Amygdala (tissue), 56 donors: ENCODE results near the gene HLF.
A peak's percentile ranks its signal among the peaks of the same experiment; 100 is the strongest.

ENCODE experiments used
- DNase-seq, 56 donors: peaks; one replicate each; lab custom pipeline; 2025; lab: John Stamatoyannopoulos, UW

HLF gene, protein sequence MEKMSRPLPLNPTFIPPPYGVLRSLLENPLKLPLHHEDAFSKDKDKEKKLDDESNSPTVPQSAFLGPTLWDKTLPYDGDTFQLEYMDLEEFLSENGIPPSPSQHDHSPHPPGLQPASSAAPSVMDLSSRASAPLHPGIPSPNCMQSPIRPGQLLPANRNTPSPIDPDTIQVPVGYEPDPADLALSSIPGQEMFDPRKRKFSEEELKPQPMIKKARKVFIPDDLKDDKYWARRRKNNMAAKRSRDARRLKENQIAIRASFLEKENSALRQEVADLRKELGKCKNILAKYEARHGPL

DNA sequence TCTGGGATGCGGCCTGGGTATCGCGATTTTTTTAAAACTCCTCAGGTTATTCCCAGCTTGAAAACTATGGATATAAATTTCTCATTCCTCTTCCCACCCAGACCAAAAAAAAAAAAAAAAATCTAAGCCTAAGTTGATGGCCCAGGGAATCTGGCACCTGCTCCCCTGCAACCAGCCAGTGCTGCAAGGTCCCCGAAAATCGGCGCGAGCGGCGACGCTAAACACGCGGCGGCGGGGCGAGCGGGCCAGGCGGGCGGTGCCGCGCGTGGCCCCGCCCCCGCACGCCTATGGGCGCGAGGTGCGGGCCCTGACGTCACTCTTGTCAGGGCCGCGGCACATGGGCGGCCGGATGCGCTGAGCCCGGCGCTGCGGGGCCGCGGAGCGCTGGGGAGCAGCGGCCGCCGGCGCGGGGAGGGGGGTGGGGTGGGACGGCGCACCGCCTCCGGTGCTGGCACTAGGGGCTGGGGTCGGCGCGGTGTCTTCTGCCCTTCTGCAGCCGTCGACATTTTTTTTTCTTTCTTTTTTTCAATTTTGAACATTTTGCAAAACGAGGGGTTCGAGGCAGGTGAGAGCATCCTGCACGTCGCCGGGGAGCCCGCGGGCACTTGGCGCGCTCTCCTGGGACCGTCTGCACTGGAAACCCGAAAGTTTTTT lies at the start of gene HLF:
Gene HLF, plus strand, starts transcription at position 316 of the 654 bp plus-strand sequence. CDS start 525 bp downstream, outside the sequence.
- peak in 50 of 56 donors; percentile 13 to 90 (median 65) for DNase-seq

DNA sequence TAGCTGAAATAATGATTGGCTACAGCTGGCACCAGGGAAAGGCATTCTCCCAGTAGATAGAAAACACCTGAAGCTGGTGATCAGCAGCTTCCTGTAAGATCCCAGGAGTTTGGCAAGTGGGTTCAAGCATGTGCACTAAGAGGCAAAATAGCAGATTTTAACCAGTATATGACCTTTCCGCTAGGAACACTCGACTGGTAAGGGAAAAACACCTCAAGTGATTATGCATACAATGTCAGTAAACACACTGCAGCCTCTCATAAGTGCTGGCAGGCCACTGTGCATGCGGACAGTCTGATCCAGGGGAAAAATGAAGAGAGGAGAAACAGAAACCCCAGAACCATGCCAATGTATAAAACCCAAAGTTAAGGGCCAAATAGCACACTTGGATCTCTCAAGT lies 49.0 kb upstream of the HLF start:
- no peak for DNase-seq

DNA sequence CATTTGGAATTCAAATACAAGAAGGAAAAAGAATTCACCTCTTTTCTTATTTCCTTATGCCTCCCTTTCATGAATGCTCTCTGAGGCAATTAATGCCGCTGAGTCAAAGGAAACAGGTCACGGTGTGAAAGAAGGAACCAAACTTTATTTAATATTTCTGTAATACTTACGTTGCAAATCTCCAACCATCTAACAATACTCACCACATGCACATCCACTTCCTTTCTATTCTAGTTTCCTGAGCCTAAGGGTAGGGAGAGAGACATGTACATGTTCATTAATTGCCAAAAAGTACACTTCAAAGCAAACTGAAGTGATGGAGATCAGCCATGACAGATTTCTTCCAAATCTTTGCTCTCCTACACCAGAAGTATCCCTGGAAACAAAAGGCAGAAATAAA lies 47.9 kb upstream of the HLF start:
- DNase-seq: no peak

DNA sequence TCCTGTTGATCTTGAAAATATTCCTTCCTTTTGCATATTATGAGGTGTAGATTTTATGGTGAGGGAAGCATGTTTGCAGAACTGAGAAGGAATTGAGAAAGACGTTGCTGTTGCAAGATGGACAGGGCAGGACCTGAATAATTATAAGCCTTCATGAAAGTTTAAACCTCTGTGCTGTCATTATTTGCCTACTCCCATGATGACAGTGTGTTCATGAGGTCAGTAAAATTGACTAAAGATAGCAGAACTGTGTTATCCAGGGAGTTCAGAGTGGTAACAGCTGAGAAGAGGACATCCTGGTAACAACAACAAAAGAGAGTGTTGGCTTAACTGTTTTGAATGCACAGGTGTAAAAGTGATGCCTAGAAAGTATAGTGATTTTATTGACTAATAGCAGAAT lies 45.3 kb upstream of the HLF start:
- no peak for DNase-seq

DNA sequence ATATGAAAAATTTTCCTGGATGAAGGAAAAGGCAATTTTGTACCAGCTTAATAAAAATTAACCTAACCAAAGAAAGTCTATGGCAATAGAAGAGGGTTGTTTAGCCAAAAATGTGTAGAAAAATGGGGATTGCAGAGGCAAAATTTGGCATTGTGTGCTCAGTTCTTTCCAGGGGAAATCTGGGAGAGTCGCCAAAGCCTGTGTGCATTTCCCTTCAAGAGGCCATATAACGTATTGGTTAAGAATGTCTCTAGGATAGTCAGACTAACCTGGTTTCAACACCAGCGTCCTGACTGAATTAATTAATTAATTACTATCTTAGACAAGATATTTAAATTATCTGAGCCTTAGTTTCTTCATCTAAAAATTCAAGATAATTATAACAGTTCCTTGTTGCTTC lies 44.8 kb upstream of the HLF start:
- no peak for DNase-seq

DNA sequence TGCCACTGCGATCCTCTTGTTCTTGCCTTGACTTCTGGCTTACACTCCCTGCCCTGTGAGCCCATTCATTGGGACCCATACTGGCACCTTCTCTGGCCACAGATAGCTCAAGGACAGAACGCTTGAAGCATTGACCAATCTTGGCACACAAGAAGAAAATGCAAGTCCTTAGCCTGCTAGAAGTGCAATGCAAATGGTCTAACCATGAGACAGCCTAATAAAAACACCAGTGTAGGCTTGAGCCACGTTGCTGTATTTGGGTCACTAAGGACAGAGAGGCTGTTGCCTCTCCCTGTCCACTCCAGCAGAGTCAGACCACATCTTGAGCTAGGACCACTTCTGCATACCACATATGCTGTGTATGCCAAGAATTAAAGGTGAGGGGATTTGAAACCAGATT lies 41.2 kb upstream of the HLF start:
- DNase-seq: no peak

DNA sequence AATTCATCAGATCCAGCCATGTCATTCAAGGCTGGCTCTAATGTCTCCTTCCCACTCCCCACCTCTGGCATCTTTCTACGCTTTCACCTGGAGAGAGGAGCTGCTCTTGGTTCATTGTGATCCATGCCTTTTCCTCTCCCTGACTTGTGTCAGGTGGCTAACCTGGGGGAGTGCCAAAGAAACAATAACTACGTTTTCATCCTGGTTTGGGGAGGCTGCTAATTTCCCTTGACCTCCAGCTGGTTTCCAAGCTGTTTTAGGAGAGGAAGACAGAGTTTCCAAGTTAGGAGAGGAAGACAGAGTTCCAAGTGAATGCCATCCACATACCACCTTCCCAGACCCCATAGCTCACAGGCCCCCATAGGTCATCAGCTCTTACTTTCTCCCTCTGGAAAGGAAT lies 40.0 kb upstream of the HLF start:
- DNase-seq: no peak

DNA sequence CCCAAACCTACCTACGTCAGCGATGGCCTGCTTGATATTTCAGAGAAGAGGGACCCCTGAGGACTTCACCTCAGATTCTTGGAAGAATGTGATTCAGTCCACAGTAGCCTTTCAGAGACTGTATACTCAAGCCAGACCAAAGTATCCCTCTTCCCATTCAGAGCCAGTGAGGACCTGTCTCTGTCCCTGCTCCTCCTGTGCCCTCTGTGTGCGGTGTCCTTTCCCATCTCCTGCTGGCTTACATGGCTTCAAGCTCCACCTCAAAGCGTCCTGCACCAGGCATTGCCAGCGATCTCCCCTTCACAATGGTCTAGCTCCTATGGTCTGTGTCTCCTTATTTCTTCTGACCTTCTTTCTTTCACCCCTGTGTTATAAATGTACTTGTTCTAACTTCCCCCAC lies 39.5 kb upstream of the HLF start:
- DNase-seq: no peak

DNA sequence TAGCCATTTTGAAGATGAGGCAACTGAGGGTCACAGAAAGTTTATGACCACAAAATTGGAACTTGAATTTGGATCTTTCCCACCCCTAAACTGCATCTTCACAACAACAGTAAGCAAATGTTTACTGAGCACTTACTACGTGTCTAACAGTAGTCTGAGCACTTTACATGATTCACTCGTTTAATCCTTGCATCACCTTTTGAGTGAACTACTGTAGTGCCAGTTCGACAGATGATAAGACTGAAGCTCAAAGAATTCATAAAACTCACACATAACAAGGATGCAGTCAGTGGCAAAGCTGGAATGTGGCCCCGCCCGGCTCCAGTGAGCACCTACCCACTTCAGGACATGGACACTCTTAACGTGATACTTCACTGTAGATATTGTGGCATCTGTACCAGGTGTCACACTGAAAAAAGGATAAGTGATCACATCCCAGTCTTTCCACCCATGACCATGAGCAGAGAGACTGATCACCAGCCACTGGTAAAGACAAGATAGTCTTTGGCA lies 36.0 kb upstream of the HLF start:
- DNase-seq: no peak

DNA sequence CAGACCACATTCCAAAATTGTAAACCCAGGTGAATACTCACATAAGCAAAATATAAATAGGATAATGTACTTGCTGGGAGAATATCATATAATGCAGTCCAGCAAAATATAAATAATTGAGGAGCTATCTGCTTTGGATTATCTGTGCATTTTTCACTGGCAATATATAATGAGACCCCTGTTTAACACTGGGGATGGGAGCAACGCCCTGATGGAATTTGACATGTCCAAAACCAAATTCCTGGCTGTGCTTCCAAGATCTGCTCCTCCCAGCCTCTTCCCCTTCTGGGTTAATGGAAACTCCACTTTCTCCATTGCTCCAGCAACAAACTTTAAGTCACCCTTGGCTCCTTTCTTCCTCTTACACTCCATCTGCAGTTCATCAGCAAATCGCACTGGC lies 35.5 kb upstream of the HLF start:
- DNase-seq: no peak

DNA sequence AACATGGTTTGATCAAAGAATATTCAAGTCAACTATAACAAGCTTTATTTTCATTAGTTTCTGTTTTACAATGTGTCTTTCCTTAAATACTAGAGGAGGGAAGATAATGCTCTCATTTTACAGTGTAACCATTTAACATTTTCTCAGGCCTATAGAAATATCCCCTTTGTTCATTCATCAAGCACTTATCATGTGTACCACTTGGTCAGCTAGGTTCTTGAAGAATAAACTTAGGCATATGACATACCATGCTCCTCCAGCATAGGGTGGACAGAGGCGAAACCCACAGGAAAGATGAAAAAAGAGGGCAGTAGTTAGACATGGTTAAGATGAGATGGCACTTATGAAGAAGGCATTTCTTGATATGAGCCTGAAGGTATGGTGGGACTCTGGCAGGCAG lies 34.0 kb upstream of the HLF start:
- no peak for DNase-seq

DNA sequence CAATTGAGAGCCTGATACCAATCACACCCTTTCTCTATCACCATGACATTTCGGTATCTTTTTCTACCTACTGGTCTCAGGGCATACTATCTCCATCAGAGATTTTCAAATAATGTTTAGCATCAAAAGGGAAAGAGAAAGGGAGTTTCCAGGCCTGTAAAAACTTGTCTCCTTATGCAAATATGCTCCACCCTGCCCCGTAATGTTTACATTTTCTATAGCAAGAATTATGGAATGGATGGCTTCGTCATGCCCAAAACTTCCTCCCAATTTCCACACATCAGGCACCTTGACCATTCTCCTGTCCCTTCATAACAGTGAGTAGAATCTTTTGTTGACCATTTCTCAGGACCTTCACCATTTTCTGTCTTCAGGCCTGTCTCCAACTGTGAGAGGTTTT lies 30.9 kb upstream of the HLF start:
- no peak for DNase-seq

DNA sequence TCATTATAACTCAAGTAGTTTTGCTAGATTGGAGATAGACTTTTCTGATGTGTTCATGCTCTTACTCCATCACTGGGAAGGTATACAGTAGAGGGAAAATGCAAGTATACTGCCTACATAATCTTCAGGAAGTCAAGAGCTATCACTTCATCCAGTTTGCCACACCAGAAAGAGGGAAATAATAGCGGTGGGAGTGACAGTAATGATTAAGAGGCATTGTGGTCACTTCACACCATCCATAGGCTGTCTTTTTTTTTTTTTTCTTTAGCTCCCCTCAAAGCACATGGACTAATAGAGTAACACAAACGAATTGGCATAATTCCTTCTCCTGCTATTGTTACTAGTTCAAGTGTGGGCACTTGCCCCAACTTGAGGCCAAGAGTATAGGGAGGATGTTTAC lies 28.4 kb upstream of the HLF start:
- no peak for DNase-seq

DNA sequence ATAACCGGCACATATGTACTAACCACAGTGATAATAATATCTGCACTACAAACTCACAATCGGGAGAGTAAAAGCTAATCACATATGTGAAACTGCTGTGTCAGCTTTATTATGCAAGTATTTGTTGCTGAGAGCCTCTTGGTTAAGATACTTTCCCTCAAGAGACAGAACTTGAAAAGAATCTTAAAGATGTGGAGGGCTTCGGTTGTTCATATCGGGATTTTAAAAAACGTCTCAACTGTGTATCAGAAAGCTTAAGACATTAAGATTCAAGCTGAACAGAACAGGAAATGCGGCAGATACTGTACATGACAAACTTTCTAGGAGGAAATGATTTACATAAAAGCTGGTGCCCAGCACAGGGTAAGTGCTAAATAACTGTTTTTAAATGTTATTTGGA lies 27.5 kb upstream of the HLF start:
- DNase-seq: no peak

DNA sequence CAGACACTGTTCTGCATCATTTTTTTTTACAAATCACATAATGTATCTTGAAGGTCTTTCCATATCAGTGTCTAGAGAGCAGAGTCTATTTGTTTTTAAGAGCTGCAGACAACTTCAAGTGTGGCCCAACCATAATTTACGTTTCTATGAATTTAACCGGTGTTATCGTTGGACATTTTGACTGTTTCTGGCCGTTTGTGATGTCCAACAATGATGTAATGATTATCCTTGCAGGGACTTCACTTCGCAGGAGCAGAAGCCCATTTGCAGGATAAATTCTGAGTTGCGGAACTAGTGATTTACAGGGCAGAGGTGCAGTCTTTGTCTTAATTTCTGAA lies 26.9 kb upstream of the HLF start:
- DNase-seq: peak in 1 of 56 donors; percentile 61

DNA sequence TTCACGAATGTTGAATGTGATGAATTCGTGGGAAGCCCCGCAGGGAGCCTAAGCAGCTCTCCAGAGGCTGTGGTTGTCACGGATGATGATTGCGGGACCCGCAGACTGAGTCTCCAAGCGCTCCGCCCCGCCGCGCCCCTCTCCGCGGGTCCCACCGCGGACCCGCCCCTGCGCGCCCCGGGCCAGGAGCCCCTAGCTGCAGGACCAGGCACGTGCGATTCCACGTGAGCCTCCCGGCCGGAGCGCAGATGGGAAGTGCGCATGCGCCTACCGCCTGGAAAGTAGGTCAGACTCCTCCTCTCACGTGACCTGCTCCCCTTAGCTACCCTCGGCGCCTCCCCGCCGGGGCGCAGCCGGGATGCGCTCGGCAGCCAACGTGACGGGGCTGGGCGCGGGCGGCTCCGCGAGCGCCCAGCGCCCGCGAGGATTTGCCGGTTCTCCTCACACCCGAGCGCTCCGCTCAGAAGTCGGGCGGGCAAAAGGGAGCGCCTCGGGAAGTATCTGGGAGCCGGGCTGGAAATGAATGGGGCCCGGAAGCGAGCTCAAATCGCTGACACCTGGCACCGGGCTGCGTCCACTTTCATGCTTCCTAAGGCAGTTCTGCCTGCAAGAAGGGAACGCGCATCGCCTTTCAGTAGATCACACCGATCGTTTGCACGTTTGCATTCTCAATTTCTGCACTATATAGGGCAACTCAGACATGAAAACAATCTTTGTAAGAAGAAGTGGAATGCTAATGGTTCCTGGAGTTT lies 26.4 kb upstream of the HLF start:
- peak; percentile 59 to 97 (median 89) for DNase-seq

DNA sequence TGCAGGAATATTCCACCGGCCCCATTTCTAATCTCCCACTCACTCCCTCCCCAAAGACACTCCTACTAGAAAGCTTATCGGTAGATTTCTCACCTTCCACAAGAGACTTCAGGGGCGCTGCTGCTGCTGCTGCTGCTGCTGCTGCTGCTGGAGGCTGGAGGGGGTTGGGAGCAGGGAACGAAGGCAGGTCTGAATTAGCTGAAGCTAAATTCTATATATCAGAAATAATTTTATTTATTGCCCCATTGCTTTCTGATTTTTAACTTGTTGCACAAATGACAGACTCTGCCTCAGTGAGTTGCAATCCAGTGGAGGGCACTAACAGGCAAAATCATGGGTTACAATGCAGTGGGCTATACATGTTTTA lies 25.8 kb upstream of the HLF start:
- peak in 16 of 56 donors; percentile 1 to 72 (median 32) for DNase-seq

DNA sequence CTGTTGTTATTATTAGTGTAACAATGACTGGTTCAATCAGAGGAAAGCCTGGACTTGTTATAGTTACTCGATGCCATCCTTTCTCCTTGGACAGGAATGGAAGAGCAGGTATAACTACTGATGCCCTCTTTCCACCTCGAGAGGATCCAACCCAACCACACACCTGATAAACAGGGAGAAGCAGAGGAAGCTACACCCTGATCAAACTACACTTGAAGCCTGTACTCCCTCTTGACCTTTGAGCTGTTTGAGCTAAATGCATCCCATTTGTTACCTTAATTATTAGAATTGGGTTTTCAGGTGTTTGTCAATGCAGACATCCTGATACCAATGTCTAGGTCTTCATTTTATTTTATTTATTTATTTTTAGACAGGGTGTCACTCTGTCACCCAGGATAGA lies 23.7 kb upstream of the HLF start:
- no peak for DNase-seq

DNA sequence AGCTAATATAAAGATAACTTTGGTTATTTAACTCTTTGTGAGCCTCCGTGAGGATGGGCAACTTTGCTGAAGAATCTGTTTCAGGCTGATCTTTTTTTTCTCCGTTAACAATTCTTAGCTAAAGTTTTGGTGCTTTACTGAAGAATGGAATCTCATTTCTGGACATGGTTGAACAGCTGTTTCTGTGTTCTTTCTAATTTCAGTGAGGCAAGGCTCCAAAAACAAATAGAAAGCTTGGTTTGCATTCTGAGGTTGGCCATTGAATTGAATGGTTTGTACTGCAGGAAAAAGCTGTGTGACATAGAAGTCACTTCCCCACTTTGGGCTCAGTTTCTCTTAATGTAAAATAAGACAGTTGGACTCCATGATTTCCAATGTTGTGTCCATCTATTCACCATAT lies 22.3 kb upstream of the HLF start:
- DNase-seq: no peak

DNA sequence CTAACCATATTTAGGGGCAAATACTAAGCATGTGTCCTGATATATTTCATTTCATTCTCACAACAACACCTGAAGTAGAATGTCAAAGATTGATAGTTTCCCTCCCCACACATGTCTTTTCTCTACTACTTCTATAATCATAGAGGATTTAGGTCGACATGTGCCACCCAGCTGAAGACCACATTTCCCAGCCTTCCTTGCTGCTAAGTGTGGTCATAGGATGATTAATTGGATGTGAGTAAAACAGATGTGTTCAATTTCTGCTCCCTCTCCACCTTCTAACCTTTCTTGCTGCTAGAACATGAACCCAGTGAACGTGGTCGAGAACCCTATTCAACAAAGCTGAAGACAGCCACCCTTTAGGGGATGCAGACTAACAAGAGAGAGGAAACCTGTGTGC lies 18.8 kb upstream of the HLF start:
- DNase-seq: no peak

DNA sequence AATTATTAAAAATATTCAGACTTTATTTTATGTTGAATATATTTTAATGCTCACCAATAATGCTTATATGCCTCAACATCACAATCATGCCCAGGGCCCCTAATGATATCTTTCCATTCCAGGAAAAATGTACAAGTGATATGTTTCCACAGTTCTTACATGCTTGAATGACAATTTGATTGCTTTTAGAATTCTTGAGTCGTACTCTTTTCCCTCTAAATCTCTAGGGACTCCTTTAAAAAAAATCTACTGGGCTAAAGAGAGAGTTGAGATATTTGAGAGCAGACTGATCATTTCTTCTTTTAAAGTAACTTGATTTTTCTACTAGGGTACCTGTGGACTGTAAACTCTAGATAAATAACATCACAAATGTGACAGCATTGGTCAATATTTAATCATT lies 18.2 kb upstream of the HLF start:
- no peak for DNase-seq

DNA sequence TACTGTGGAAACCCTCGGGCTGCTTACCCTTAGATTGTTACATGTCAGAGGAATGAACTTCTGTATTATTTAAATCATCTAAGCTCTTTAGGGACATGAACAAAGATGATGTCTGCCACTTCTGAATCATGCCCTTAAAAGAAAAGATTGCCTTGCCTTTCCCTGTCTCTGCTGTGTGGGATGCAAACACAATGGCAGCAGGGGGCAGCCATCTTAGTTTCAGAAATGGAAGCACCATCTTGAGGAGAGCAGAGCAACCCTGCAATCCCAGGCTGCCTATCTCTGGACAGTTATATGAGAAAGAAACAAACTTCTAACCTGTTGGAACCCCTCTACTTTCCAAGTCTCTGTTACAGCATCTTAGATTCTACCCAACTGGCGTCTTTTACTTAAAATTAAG lies 16.7 kb upstream of the HLF start:
- no peak for DNase-seq
